H1 (cell line): Measurements from ENCODE around the gene NPHP4. TPM values are rescaled to one million over a fixed set of nuclear protein-coding genes. Genes with fewer than 3 reads are reported as not detected.

Experiments used
- CTCF ChIA-PET: fragments of 300-600 bp; sonication (Branson Sonifier 250); formaldehyde crosslinking; loops from one replicate; lab custom pipeline; 2021; ENCODE audit not compliant: partially characterized antibody; lab: Charles Lee
- POLR2A ChIA-PET: fragments of 300-600 bp; sonication (Branson Sonifier 250); formaldehyde crosslinking; loops from one replicate; lab custom pipeline; 2021; ENCODE audit warnings: inconsistent platforms; ENCODE audit not compliant: partially characterized antibody; lab: Charles Lee
- DNase-seq, 2 experiments: peaks; one replicate each; pipeline versions ENCODE4 v3.0.0 to v3.0.0-alpha.2; 2010 to 2022; ENCODE audit warnings: low spot score in 2 of 2, low read depth in 1 of 2, mixed read lengths in 1 of 2
- FAIRE-seq: peaks from 2 replicates; lab custom pipeline; 2011; peaks lifted over from hg19 to GRCh38; lab: Jason Lieb, UNC
- H2AFZ ChIP-seq: 2 replicates; pipeline ENCODE4 v1.8.1; 2012; ENCODE audit warnings: low read length, inconsistent platforms
- H2AK5ac ChIP-seq: 2 replicates; pipeline ENCODE4 v1.6.1; 2013; ENCODE audit warnings: low read depth, low read length
- H2BK120ac ChIP-seq: replicated peaks from 2 replicates; pipeline ENCODE3; 2013; ENCODE audit warnings: low read depth, low read length, inconsistent platforms
- H2BK12ac ChIP-seq: 2 replicates; pipeline ENCODE4 v1.6.1; 2013; ENCODE audit warnings: low read depth, low read length
- H2BK15ac ChIP-seq: 2 replicates; pipeline ENCODE4 v1.6.1; 2013; ENCODE audit warnings: low read length
- H2BK20ac ChIP-seq: 2 replicates; pipeline ENCODE4 v1.6.1; 2013; ENCODE audit warnings: low read length
- H2BK5ac ChIP-seq: 2 replicates; pipeline ENCODE4 v1.6.1; 2013; ENCODE audit warnings: low read depth, low read length
- H3K14ac ChIP-seq: 2 replicates; pipeline ENCODE4 v1.6.1; 2013; ENCODE audit warnings: inconsistent platforms; ENCODE audit not compliant: insufficient read length
- H3K18ac ChIP-seq: 2 replicates; pipeline ENCODE4 v1.6.1; 2013; ENCODE audit warnings: low read length; ENCODE audit errors: extremely low read depth
- H3K23ac ChIP-seq: 2 replicates; pipeline ENCODE4 v1.6.1; 2013; ENCODE audit warnings: inconsistent platforms; ENCODE audit not compliant: insufficient read length
- H3K23me2 ChIP-seq: 2 replicates; pipeline ENCODE4 v1.6.1; 2013; ENCODE audit warnings: low read depth, low read length
- H3K27ac ChIP-seq: 2 replicates; pipeline ENCODE4 v1.6.1; 2011; ENCODE audit warnings: low read depth, low read length, inconsistent platforms
- H3K27me3 ChIP-seq, 4 experiments: replicated peaks in 1 of 4; 1 replicate in 1 of 4; 2 replicates in 3 of 4; pipeline versions ENCODE4 v1.6.1 to v1.8.1; 2011 to 2013; ENCODE audit warnings: low read length in 3 of 4, mild to moderate bottlenecking in 3 of 4, inconsistent platforms in 2 of 4, mixed read lengths in 2 of 4, moderate library complexity in 1 of 4; ENCODE audit not compliant: control insufficient read depth in 3 of 4, insufficient read depth in 3 of 4; ENCODE audit errors: extremely low read depth in 1 of 4
- H3K36me3 ChIP-seq, 4 experiments: 2 replicates each; pipeline versions ENCODE4 v1.6.1 to v1.8.1; 2011 to 2013; ENCODE audit warnings: mild to moderate bottlenecking in 4 of 4, low read length in 3 of 4, moderate library complexity in 2 of 4, control low read depth in 1 of 4, inconsistent platforms in 1 of 4; ENCODE audit not compliant: insufficient read depth in 4 of 4, control insufficient read depth in 2 of 4
- H3K4ac ChIP-seq: replicated peaks from 2 replicates; pipeline ENCODE3; 2013; ENCODE audit warnings: low read length, low read depth, mixed read lengths, inconsistent platforms; ENCODE audit not compliant: insufficient read length
- H3K4me1 ChIP-seq, 4 experiments: replicated peaks in 1 of 4; 1 replicate in 1 of 4; 2 replicates in 3 of 4; pipeline versions ENCODE4 v1.6.1 to v1.8.1; 2011 to 2013; ENCODE audit warnings: low read length in 3 of 4, inconsistent platforms in 2 of 4, mixed read lengths in 1 of 4; ENCODE audit not compliant: insufficient read depth in 4 of 4, control insufficient read depth in 3 of 4
- H3K4me2 ChIP-seq, 2 experiments: 2 replicates each; pipeline versions ENCODE4 v1.6.1 to v1.8.1; 2011 to 2013; ENCODE audit warnings: low read depth in 2 of 2, low read length in 2 of 2, control low read depth in 1 of 2, inconsistent platforms in 1 of 2, mild to moderate bottlenecking in 1 of 2; ENCODE audit not compliant: insufficient read depth in 1 of 2
- H3K4me3 ChIP-seq, 4 experiments: fragments of 200-600, 300-600 bp in 1 of 4; sonication (generic), shearing (Covaris generic), sonication (Bioruptor Twin) in 1 of 4; 2 replicates each; pipeline versions ENCODE4 v1.5.1 to v1.8.1; 2011 to 2016; ENCODE audit warnings: low read length in 4 of 4, low read depth in 3 of 4, control low read depth in 2 of 4, inconsistent platforms in 2 of 4, mild to moderate bottlenecking in 2 of 4, mixed read lengths in 1 of 4, moderate library complexity in 1 of 4; ENCODE audit not compliant: insufficient read depth in 2 of 4; ENCODE audit errors: extremely low read depth in 1 of 4
- H3K56ac ChIP-seq: replicated peaks from 2 replicates; pipeline ENCODE3; 2013; ENCODE audit warnings: low read depth, mild to moderate bottlenecking, mixed read lengths, low read length, inconsistent platforms; ENCODE audit not compliant: insufficient read length
- H3K79me1 ChIP-seq: 2 replicates; pipeline ENCODE4 v1.6.1; 2013; ENCODE audit warnings: low read depth, low read length, control low read depth
- H3K79me2 ChIP-seq, 2 experiments: 2 replicates each; pipeline versions ENCODE4 v1.6.1 to v1.8.1; 2012 to 2013; ENCODE audit warnings: low read length in 2 of 2, mild to moderate bottlenecking in 2 of 2, inconsistent platforms in 1 of 2; ENCODE audit not compliant: insufficient read depth in 2 of 2, control insufficient read depth in 1 of 2
- H3K9ac ChIP-seq, 4 experiments: replicated peaks in 1 of 4; 1 replicate in 1 of 4; 2 replicates in 3 of 4; pipeline versions ENCODE4 v1.6.1 to v1.8.1; 2011 to 2013; ENCODE audit warnings: low read depth in 3 of 4, low read length in 3 of 4, control low read depth in 2 of 4, mild to moderate bottlenecking in 2 of 4, moderate library complexity in 2 of 4, inconsistent platforms in 1 of 4; ENCODE audit errors: extremely low read depth in 1 of 4
- H3K9me3 ChIP-seq, 2 experiments: 2 replicates each; pipeline versions ENCODE4 v1.6.1 to v1.8.1; 2012 to 2013; ENCODE audit warnings: mild to moderate bottlenecking in 2 of 2, moderate library complexity in 2 of 2, control low read depth in 1 of 2, inconsistent platforms in 1 of 2, low read depth in 1 of 2, low read length in 1 of 2, mixed read lengths in 1 of 2; ENCODE audit not compliant: insufficient read depth in 2 of 2
- H4K20me1 ChIP-seq, 2 experiments: replicated peaks in 1 of 2; 2 replicates each; pipeline versions ENCODE3 to v1.8.1; 2011 to 2013; ENCODE audit warnings: inconsistent platforms in 2 of 2, low read length in 2 of 2, mild to moderate bottlenecking in 1 of 2; ENCODE audit not compliant: insufficient read depth in 2 of 2, control insufficient read depth in 1 of 2
- H4K5ac ChIP-seq: 2 replicates; pipeline ENCODE4 v1.6.1; 2013; ENCODE audit warnings: low read length, low read depth, mixed read lengths, inconsistent platforms; ENCODE audit not compliant: insufficient read length
- H4K8ac ChIP-seq: 2 replicates; pipeline ENCODE4 v1.8.0; 2013; ENCODE audit warnings: mild to moderate bottlenecking, moderate library complexity, low read length, inconsistent platforms; ENCODE audit not compliant: insufficient read depth; ENCODE audit errors: extremely low read depth
- H4K91ac ChIP-seq: replicated peaks from 2 replicates; pipeline ENCODE3; 2013; ENCODE audit warnings: low read length, mixed read lengths, inconsistent platforms; ENCODE audit not compliant: insufficient read length
- E2F6 ChIP-seq: IDR thresholded peaks from 2 replicates; pipeline ENCODE4 v1.6.1; 2012; ENCODE audit warnings: inconsistent platforms
- EZH2 ChIP-seq: fragments of 200-600 bp; sonication (generic); IDR thresholded peaks from 2 replicates; pipeline ENCODE4 v1.7.1; 2012; ENCODE audit warnings: low read depth, mild to moderate bottlenecking, moderate library complexity, low read length, inconsistent platforms; ENCODE audit not compliant: severe bottlenecking
- NRF1 ChIP-seq: IDR thresholded peaks from 2 replicates; pipeline ENCODE4 v1.6.1; 2011; ENCODE audit warnings: mild to moderate bottlenecking, low read depth, low read length, improper control_type of control experiment
- SP4 ChIP-seq: IDR thresholded peaks from 2 replicates; pipeline ENCODE4 v1.6.1; 2012; ENCODE audit warnings: low read length, inconsistent platforms
- WGBS, 2 experiments: shearing (Covaris generic) in 1 of 2; methylation state at CpG; one replicate each; pipeline versions ENCODE4 v1.1.6 to v1.1.7; 2013 to 2015; ENCODE audit warnings: low lambda C conversion rate in 2 of 2, mixed read lengths in 2 of 2, inconsistent platforms in 1 of 2, low coverage in 1 of 2, missing lambda C conversion rate in 1 of 2; ENCODE audit not compliant: insufficient replicate concordance in 2 of 2, insufficient coverage in 1 of 2, insufficient read length in 1 of 2; ENCODE audit errors: extremely low coverage in 1 of 2, missing lambda C conversion rate in 1 of 2; 5-methylcytosine and 5-hydroxymethylcytosine counted together
- polyA plus RNA-seq, 7 experiments: library from polyadenylated mRNA; depleted of rRNA in 3 of 7; stranded (reverse) in 5 of 7; unstranded in 2 of 7; fragments of >200 nt in 5 of 7; fragments of 200-250 nt in 2 of 7; gene quantifications; 1 replicate in 5 of 7; 2 replicates in 1 of 7; 4 replicates in 1 of 7; pipeline versions ENCODE4 v1.2.1 to v1.2.3, GENCODE V29; 2011 to 2013; ENCODE audit warnings: missing spikeins in 2 of 7, mixed read lengths in 2 of 7
- total RNA-seq: library from RNA; stranded (reverse); fragmentation: NEBNext Ultra II Directional; extraction: Animal tissue kit (Norgen Biotek cat#: 25700); gene quantifications from 2 replicates; pipeline ENCODE4 v1.2.1, GENCODE V29; 2021

The NPHP4 gene
- total and polyA plus RNA-seq, 2 of the 8 experiments (the other 6 are each of a cell fraction or from before 2014, with no cell fraction given): 5.8 to 14.0 TPM

- FAIRE-seq: no peak
- no peak overlapping the region for H3K27ac ChIP-seq
- H3K18ac ChIP-seq: no peak overlapping the region
- H3K27me3 ChIP-seq: no peaks in the 10 kb centered on the region
- TF ChIP-seq E2F6 (no peak), SP4 (no peak), NRF1 (no peak), EZH2 (no peak)
- TF ChIP-seq, all 59 proteins: peak for 0
- Histone ChIP-seq H3K56ac (no peak overlapping the region), H3K4me3 (no peak overlapping the region), H2BK120ac (no peak overlapping the region), H3K23me2 (0 out of 2 replicates have a peak, but pooled peaks cover under 1% of the 10 kb centered on the region), H3K4ac (no peak overlapping the region), H3K4me1 (no peaks in the 10 kb centered on the region; a peak in 1 of 7 replicates), H2BK5ac (no peak overlapping the region), H3K79me2 (no peaks in the 10 kb centered on the region), H4K5ac (no peak overlapping the region), H2AFZ (no peak overlapping the region), H3K4me2 (no peak overlapping the region), H3K36me3 (no peaks in the 10 kb centered on the region), H3K23ac (no peak overlapping the region), H2BK12ac (no peak overlapping the region), H2AK5ac (no peak overlapping the region), H2BK20ac (no peak overlapping the region), H3K9ac (no peak overlapping the region), H3K9me3 (0 out of 4 replicates have a peak, but pooled peaks cover 0 to 3% of the 10 kb centered on the region in 2 experiments), H4K20me1 (no peaks in the 10 kb centered on the region), H4K91ac (no peak overlapping the region), H2BK15ac (no peak overlapping the region), H3K14ac (no peak overlapping the region), H4K8ac (no peak overlapping the region), H3K79me1 (no peaks in the 10 kb centered on the region)
- ChIA-PET POLR2A (interaction anchor here (0.6 kb wide), 1 partner anchor 814 kb away, joined by 3 read pairs; no protein-coding TSS in a partner anchor), CTCF (no interaction called here)
- 89% methylated on average over 2 of the region's 5 CpGs; no CpG with 5 or more reads in 1 of the 2 experiments for WGBS, 2 experiments
- no peak for DNase-seq
Observed at GRCh38 chr1:5822266-5822665, 170.0 kb downstream of the NPHP4 start.
